ENCODE data around the gene PTX4. TPM values are rescaled to one million over a fixed set of nuclear protein-coding genes. Genes with fewer than 3 reads are reported as not detected.

PTX4 gene
- polyA plus RNA-seq, 3 donors = 0.19 TPM; not detected in 2

GRCh38 chr16:1460602-1461138 lies 28.1 kb downstream of the PTX4 start:
- Histone ChIP-seq H3K4me1 (ENCODE audit: control insufficient read depth in 1 of 2, insufficient read depth in 2 of 2, low read length in 2 of 2) (no peaks in the 10 kb centered on the region), H2AFZ (ENCODE audit: insufficient read depth, low read depth, low read length, poor library complexity, severe bottlenecking) (no peak overlapping the region), H3K27me3 (ENCODE audit: control insufficient read depth in 2 of 2, insufficient read depth in 2 of 2, low read length in 2 of 2) (no peaks in the 10 kb centered on the region), H4K20me1 (ENCODE audit: insufficient read depth, low read length) (peaks cover 83% of the 10 kb centered on the region), H3K9me3 (replicated peaks in 1 of 2; ENCODE audit: control insufficient read depth in 1 of 2, insufficient read depth in 1 of 2, low read length in 2 of 2) (no peaks in the 10 kb centered on the region), H3K27ac (ENCODE audit: low read depth in 1 of 2, low read length in 2 of 2) (no peak overlapping the region), H3K36me3 (replicated peaks in 1 of 2; ENCODE audit: control insufficient read depth in 1 of 2, insufficient read depth in 2 of 2, low read length in 2 of 2) (peaks cover 74 to 96% of the 10 kb centered on the region in 2 donors), H3K4me3 (replicated peaks in 1 of 3; ENCODE audit: low read depth in 2 of 3, low read length in 3 of 3) (no peak overlapping the region), H3K9ac (ENCODE audit: insufficient read depth, low read length, poor library complexity, severe bottlenecking) (no peak overlapping the region), H3K79me2 (ENCODE audit: insufficient read depth, low read length) (peaks cover 53% of the 10 kb centered on the region), H3K4me2 (replicated peaks; ENCODE audit: extremely low read depth, low read length, poor library complexity, severe bottlenecking) (no peak overlapping the region)
- intact Hi-C loops (cut with micrococcal nuclease) = no loop called here
- H3K27me3 Mint-ChIP-seq (ENCODE audit: low read depth in 3 of 3) = peaks cover 0 to 3% (median 0%) of the 10 kb centered on the region in 3 donors
- no peaks in the 10 kb centered on the region for H3K4me1 Mint-ChIP-seq
- no peak for TF ChIP-seq CTCF (IDR thresholded peaks at IDR 0.05)
- DNase-seq = no peak
- H3K27ac Mint-ChIP-seq = peak overlapping the region in 2 of 7 donors; percentile 32 to 66
- H3K9me3 Mint-ChIP-seq = no peaks in the 10 kb centered on the region
- no peak overlapping the region for H3K4me3 Mint-ChIP-seq
- H3K36me3 Mint-ChIP-seq = peaks cover 58 to 87% of the 10 kb centered on the region in 2 donors
- WGBS (ENCODE audit: insufficient coverage) = 97% methylated on average over 24 of the region's 30 CpGs

DNA sequence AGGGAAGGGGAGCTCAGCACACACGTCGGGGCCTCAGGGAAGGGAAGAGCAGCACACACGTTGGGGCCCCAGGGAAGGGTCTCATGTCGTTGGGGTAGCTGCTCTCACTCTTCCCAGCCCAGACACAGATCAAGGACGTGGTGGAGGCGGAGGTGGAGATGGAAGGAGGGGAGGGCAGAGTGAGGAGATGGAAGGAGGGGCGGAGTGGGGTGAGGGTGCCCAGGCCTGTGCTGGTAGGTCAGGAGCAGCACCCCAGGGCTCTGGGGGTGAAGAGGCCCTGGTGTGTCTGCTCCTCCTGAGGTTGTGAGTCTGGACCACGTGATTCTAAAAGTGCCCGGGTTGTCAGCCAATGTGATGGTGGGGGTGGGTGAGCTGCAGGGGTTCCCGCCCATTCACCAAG lies 28.8 kb downstream of the PTX4 start:
- WGBS (ENCODE audit: insufficient coverage) = 100% methylated on average over 1 of the region's 10 CpGs
- H3K27ac Mint-ChIP-seq = peak overlapping the region in 3 of 7 donors; percentile 74 to 78 (median 78)
- H3K9ac ChIP-seq (ENCODE audit: insufficient read depth, low read length, poor library complexity, severe bottlenecking) = no peak overlapping the region
- no peak overlapping the region for H3K4me2 ChIP-seq (replicated peaks; ENCODE audit: extremely low read depth, low read length, poor library complexity, severe bottlenecking)
- H3K36me3 Mint-ChIP-seq = peaks cover 62 to 90% of the 10 kb centered on the region in 2 donors
- intact Hi-C loops (cut with micrococcal nuclease) = loop anchor here in 1 of 2 donors (10.0 kb wide), 1 partner anchor 45 kb away; no protein-coding TSS in a partner anchor
- H3K4me1 ChIP-seq (ENCODE audit: control insufficient read depth in 1 of 2, insufficient read depth in 2 of 2, low read length in 2 of 2) = no peaks in the 10 kb centered on the region
- H2AFZ ChIP-seq (ENCODE audit: insufficient read depth, low read depth, low read length, poor library complexity, severe bottlenecking) = no peak overlapping the region
- no peaks in the 10 kb centered on the region for H3K9me3 ChIP-seq (replicated peaks in 1 of 2; ENCODE audit: control insufficient read depth in 1 of 2, insufficient read depth in 1 of 2, low read length in 2 of 2)
- peak overlapping the region in 1 of 2 donors; percentile 31 for H3K27ac ChIP-seq (ENCODE audit: low read depth in 1 of 2, low read length in 2 of 2)
- H3K27me3 ChIP-seq (ENCODE audit: control insufficient read depth in 2 of 2, insufficient read depth in 2 of 2, low read length in 2 of 2) = no peaks in the 10 kb centered on the region
- H3K4me3 ChIP-seq (replicated peaks in 1 of 3; ENCODE audit: low read depth in 2 of 3, low read length in 3 of 3) = no peak overlapping the region
- peaks cover 75 to 96% of the 10 kb centered on the region in 2 donors for H3K36me3 ChIP-seq (replicated peaks in 1 of 2; ENCODE audit: control insufficient read depth in 1 of 2, insufficient read depth in 2 of 2, low read length in 2 of 2)
- no peak overlapping the region for H3K4me3 Mint-ChIP-seq
- H3K27me3 Mint-ChIP-seq (ENCODE audit: low read depth in 3 of 3) = peaks cover 0 to 3% (median 0%) of the 10 kb centered on the region in 3 donors
- peaks cover 46% of the 10 kb centered on the region for H3K79me2 ChIP-seq (ENCODE audit: insufficient read depth, low read length)
- DNase-seq = no peak
- H4K20me1 ChIP-seq (ENCODE audit: insufficient read depth, low read length) = peaks cover 83% of the 10 kb centered on the region
- TF ChIP-seq CTCF (IDR thresholded peaks at IDR 0.05) = no peak
- no peaks in the 10 kb centered on the region for H3K4me1 Mint-ChIP-seq
- no peaks in the 10 kb centered on the region for H3K9me3 Mint-ChIP-seq

Data from CD14-positive monocyte (primary cell).